Endothelial cell of umbilical vein (primary cell): ENCODE results near the gene USP36. TPM values are rescaled to one million over a fixed set of nuclear protein-coding genes. Genes with fewer than 3 reads are reported as not detected.

Experiments used
- BruUV-seq: library from RNA; stranded (reverse); fragments of 400-500 nt; replicated peaks from 2 replicates; lab custom pipeline; 2021; lab: Mats Ljungman, UMichigan
- CTCF ChIA-PET: fragments of 300-600, 350-600 bp; sonication (Branson Sonifier 250); formaldehyde crosslinking; loops from one replicate; lab custom pipeline; 2021; ENCODE audit warnings: antibody characterized with exemption, inconsistent platforms; lab: Charles Lee
- POLR2A ChIA-PET: fragments of 300-600, 350-600 bp; sonication (Branson Sonifier 250); formaldehyde crosslinking; loops from one replicate; lab custom pipeline; 2021; ENCODE audit warnings: antibody characterized with exemption, inconsistent platforms; lab: Charles Lee
- DNase-seq: peaks from one replicate; pipeline ENCODE4 v3.0.0-alpha.2; 2011; ENCODE audit warnings: low read depth, low spot score
- FAIRE-seq: peaks from 2 replicates; lab custom pipeline; 2011; peaks lifted over from hg19 to GRCh38; lab: Jason Lieb, UNC
- H2AFZ ChIP-seq: 2 replicates; pipeline ENCODE4 v1.6.0; 2012; ENCODE audit warnings: low read depth, low read length, control low read depth, inconsistent platforms
- H3K27ac ChIP-seq: 2 replicates; pipeline ENCODE4 v1.5.1; 2011; ENCODE audit warnings: low read depth, mild to moderate bottlenecking, control low read depth, low read length, moderate library complexity; ENCODE audit not compliant: insufficient read depth
- H3K27me3 ChIP-seq, 2 experiments: 2 replicates each; pipeline versions ENCODE4 v1.6.0 to v1.6.1; 2011; ENCODE audit warnings: low read length in 2 of 2, mixed read lengths in 1 of 2; ENCODE audit not compliant: control insufficient read depth in 2 of 2, insufficient read depth in 2 of 2
- H3K36me3 ChIP-seq, 2 experiments: 2 replicates in 1 of 2; 3 replicates in 1 of 2; pipeline ENCODE4 v1.5.1; 2011; ENCODE audit warnings: low read length in 2 of 2, mild to moderate bottlenecking in 1 of 2, moderate library complexity in 1 of 2; ENCODE audit not compliant: control insufficient read depth in 2 of 2, insufficient read depth in 2 of 2; ENCODE audit errors: extremely low read depth in 1 of 2
- H3K4me1 ChIP-seq: 3 replicates; pipeline ENCODE4 v1.5.1; 2011; ENCODE audit warnings: mild to moderate bottlenecking, low read length; ENCODE audit not compliant: control insufficient read depth, insufficient read depth; ENCODE audit errors: extremely low read depth
- H3K4me2 ChIP-seq: 2 replicates; pipeline ENCODE4 v1.6.1; 2011; ENCODE audit warnings: low read length, control low read depth, mixed read lengths; ENCODE audit not compliant: insufficient read depth
- H3K4me3 ChIP-seq, 3 experiments: fragments of 200-600 bp in 1 of 3; sonication (generic), shearing (Covaris generic) in 1 of 3; replicated peaks in 1 of 3; 2 replicates each; pipeline ENCODE4 v1.5.1; 2011 to 2016; ENCODE audit warnings: control low read depth in 3 of 3, low read length in 3 of 3, mild to moderate bottlenecking in 2 of 3, inconsistent platforms in 1 of 3, low read depth in 1 of 3, moderate library complexity in 1 of 3; ENCODE audit not compliant: insufficient read depth in 1 of 3
- H3K79me2 ChIP-seq: 2 replicates; pipeline ENCODE4 v1.6.0; 2012; ENCODE audit warnings: low read length, inconsistent platforms; ENCODE audit not compliant: control insufficient read depth, insufficient read depth
- H3K9ac ChIP-seq: replicated peaks from 2 replicates; pipeline ENCODE3; 2011; ENCODE audit warnings: low read length, control low read depth; ENCODE audit not compliant: insufficient read depth; ENCODE audit errors: extremely low read depth
- H3K9me1 ChIP-seq: replicated peaks from 3 replicates; pipeline ENCODE4 v1.6.0; 2011; ENCODE audit warnings: mild to moderate bottlenecking, low read length; ENCODE audit not compliant: control insufficient read depth, insufficient read depth; ENCODE audit errors: extremely low read depth
- H3K9me3 ChIP-seq: replicated peaks from 2 replicates; pipeline ENCODE4 v1.5.1; 2012; ENCODE audit warnings: low read length, inconsistent platforms; ENCODE audit not compliant: control insufficient read depth, insufficient read depth
- H4K20me1 ChIP-seq: replicated peaks from 2 replicates; pipeline ENCODE3; 2011; ENCODE audit warnings: mild to moderate bottlenecking, low read length; ENCODE audit not compliant: control insufficient read depth, insufficient read depth; ENCODE audit errors: extremely low read depth
- EZH2 ChIP-seq: IDR thresholded peaks from 2 replicates; pipeline ENCODE4 v1.6.1; 2012; ENCODE audit warnings: borderline replicate concordance, low read depth, mild to moderate bottlenecking, moderate library complexity, low read length, inconsistent platforms; ENCODE audit not compliant: severe bottlenecking
- FOS ChIP-seq: IDR thresholded peaks from 2 replicates; pipeline ENCODE4 v1.6.1; 2011; ENCODE audit warnings: mild to moderate bottlenecking, low read length, moderate library complexity, borderline replicate concordance; ENCODE audit not compliant: insufficient read depth
- GATA2 ChIP-seq: IDR thresholded peaks from 2 replicates; pipeline ENCODE4 v1.7.0; 2011; ENCODE audit warnings: low read depth, mild to moderate bottlenecking, moderate library complexity, mixed read lengths, low read length; ENCODE audit not compliant: insufficient read length, insufficient read depth
- JUN ChIP-seq: IDR thresholded peaks from 2 replicates; pipeline ENCODE4 v1.6.1; 2011; ENCODE audit warnings: borderline replicate concordance, low read depth; ENCODE audit not compliant: insufficient read length, insufficient read depth
- MYC ChIP-seq: IDR thresholded peaks from one replicate; pipeline ENCODE4 v1.6.1; 2011; ENCODE audit warnings: mild to moderate bottlenecking, low read depth, low read length
- POLR2A ChIP-seq: IDR thresholded peaks from 2 replicates; pipeline ENCODE4 v1.6.1; 2012; ENCODE audit warnings: low read depth, mild to moderate bottlenecking, control low read depth, low read length
- POLR2AphosphoS5 ChIP-seq: IDR thresholded peaks from 2 replicates; pipeline ENCODE4 v1.6.1; 2012; ENCODE audit warnings: low read depth, mild to moderate bottlenecking, control low read depth, low read length, moderate library complexity; ENCODE audit not compliant: insufficient read depth
- dilution Hi-C: fragments of 300-500 bp; cut with MboI; formaldehyde crosslinking; loops from one replicate; pipeline ENCODE4 v1.15.0; 2019; ENCODE audit warnings: low sequenced_read_pairs; ENCODE audit not compliant: extremely low pct_ligation_motif_present
- intact Hi-C: fragments of 100-400 bp; cut with micrococcal nuclease; formaldehyde crosslinking; loops from one replicate; pipeline ENCODE4 v1.10.0; 2022
- polyA plus RNA-seq, 4 experiments: library from polyadenylated mRNA; depleted of rRNA in 3 of 4; stranded (reverse) in 3 of 4; unstranded in 1 of 4; fragments of >200 nt; gene quantifications; 2 replicates each; pipeline versions ENCODE4 v1.2.1 to v1.2.3, GENCODE V29; 2011 to 2012; ENCODE audit warnings: missing spikeins in 1 of 4
- total RNA-seq: library from RNA; stranded (reverse); gene quantifications from 2 replicates; pipeline ENCODE4 v1.2.3, GENCODE V29; 2021
- TF ChIP-seq, protein P1 (sequence below): IDR thresholded peaks from 2 replicates; pipeline ENCODE4 v1.6.1; 2011; ENCODE audit not compliant: insufficient read depth, insufficient read length
- TF ChIP-seq, protein P2 (sequence below), 2 donors: IDR thresholded peaks; 1 replicate in 1 of 2; 2 replicates in 1 of 2; pipeline ENCODE4 v1.5.1; 2011; ENCODE audit warnings: low read length in 2 of 2, mild to moderate bottlenecking in 2 of 2, moderate library complexity in 2 of 2, control low read depth in 1 of 2, inconsistent platforms in 1 of 2, low read depth in 1 of 2; ENCODE audit not compliant: insufficient read depth in 1 of 2; ENCODE audit errors: extremely low read depth in 1 of 2

Gene USP36
- total and polyA plus RNA-seq, 2 donors (not counting 3 experiments of a cell fraction or from before 2014, with no cell fraction given) = 29.8 to 46.6 TPM

DNA sequence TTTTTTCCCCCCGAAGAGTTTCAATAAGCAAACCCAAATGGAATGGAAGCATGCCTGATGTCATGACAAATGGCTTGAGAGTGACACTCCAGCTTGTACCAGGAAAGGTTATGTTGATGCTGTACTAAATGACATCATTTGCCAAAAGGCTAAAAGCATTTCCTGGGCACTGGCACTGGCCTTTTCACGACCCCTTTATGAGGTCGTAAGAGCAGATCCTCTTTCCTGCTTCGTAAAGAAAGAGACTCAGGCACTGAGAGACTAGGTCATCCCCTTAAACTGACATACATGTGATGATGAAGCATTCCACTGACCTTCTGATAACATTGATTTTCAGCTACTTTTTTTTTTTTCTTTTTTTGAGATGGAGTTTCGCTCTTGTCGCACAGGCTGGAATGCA, 31.9 kb upstream of the USP36 start:
- no peak overlapping the region for H3K4me3 ChIP-seq
- no peak overlapping the region for H3K9ac ChIP-seq
- dilution Hi-C loops = no loop called here
- H3K27me3 ChIP-seq = no peaks in the 10 kb centered on the region
- H3K4me2 ChIP-seq = no peak overlapping the region
- H3K36me3 ChIP-seq = peaks cover 5 to 16% of the 10 kb centered on the region in 2 experiments
- intact Hi-C loops = loop anchor here (2.0 kb wide), 1 partner anchor 62 kb away; no protein-coding TSS in a partner anchor
- CTCF ChIA-PET = interaction anchor here (0.8 to 4.8 kb wide), 4 partner anchors 10 to 99 kb away, joined by 3 to 26 read pairs (median 6); no protein-coding TSS in a partner anchor
- no peak overlapping the region for H3K27ac ChIP-seq
- POLR2A ChIA-PET = no interaction called here
- H3K79me2 ChIP-seq = peaks cover 8% of the 10 kb centered on the region
- H2AFZ ChIP-seq = no peak overlapping the region
- no peak for FAIRE-seq
- H3K9me1 ChIP-seq = no peaks in the 10 kb centered on the region
- H3K9me3 ChIP-seq = no peaks in the 10 kb centered on the region
- TF ChIP-seq, protein P1, sequence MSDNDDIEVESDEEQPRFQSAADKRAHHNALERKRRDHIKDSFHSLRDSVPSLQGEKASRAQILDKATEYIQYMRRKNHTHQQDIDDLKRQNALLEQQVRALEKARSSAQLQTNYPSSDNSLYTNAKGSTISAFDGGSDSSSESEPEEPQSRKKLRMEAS = no peak
- TF ChIP-seq JUN (no peak), MYC (no peak), EZH2 (no peak), POLR2AphosphoS5 (no peak), FOS (no peak), POLR2A (no peak), GATA2 (no peak)
- TF ChIP-seq, protein P2, sequence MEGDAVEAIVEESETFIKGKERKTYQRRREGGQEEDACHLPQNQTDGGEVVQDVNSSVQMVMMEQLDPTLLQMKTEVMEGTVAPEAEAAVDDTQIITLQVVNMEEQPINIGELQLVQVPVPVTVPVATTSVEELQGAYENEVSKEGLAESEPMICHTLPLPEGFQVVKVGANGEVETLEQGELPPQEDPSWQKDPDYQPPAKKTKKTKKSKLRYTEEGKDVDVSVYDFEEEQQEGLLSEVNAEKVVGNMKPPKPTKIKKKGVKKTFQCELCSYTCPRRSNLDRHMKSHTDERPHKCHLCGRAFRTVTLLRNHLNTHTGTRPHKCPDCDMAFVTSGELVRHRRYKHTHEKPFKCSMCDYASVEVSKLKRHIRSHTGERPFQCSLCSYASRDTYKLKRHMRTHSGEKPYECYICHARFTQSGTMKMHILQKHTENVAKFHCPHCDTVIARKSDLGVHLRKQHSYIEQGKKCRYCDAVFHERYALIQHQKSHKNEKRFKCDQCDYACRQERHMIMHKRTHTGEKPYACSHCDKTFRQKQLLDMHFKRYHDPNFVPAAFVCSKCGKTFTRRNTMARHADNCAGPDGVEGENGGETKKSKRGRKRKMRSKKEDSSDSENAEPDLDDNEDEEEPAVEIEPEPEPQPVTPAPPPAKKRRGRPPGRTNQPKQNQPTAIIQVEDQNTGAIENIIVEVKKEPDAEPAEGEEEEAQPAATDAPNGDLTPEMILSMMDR (IDR thresholded peaks at IDR 0.05; ENCODE audit: extremely low read depth in 1 of 2, insufficient read depth in 1 of 2, low read depth in 1 of 2, low read length in 2 of 2) = no peak
- H3K4me1 ChIP-seq = peaks cover 30% of the 10 kb centered on the region
- BruUV-seq = no TSS peak
- no peaks in the 10 kb centered on the region for H4K20me1 ChIP-seq
- DNase-seq = no peak
